PC-9 (cell line): ENCODE measurements around the gene RASAL2. TPM values are rescaled to one million over a fixed set of nuclear protein-coding genes. Genes with fewer than 3 reads are reported as not detected.

Experiments used
- BruUV-seq: library from RNA; stranded (reverse); fragments of 400-500 nt; replicated peaks from 2 replicates; lab custom pipeline; 2021; lab: Mats Ljungman, UMichigan
- CTCF ChIA-PET: fragments of 300-600 bp; sonication (Branson Sonifier 250); formaldehyde crosslinking; loops from one replicate; lab custom pipeline; 2022; ENCODE audit warnings: antibody characterized with exemption; lab: Charles Lee
- POLR2A ChIA-PET: fragments of 300-600 bp; sonication (Branson Sonifier 250); formaldehyde crosslinking; loops from one replicate; lab custom pipeline; 2022; ENCODE audit warnings: antibody characterized with exemption; ENCODE audit not compliant: unreplicated experiment; lab: Charles Lee
- DNase-seq, 2 experiments: peaks; one replicate each; pipeline versions ENCODE4 v3.0.0 to v3.0.0-alpha.2; 2015 to 2022; ENCODE audit warnings: mixed read lengths in 1 of 2
- H2AFZ ChIP-seq: fragments of 200-600 bp; sonication (generic); 2 replicates; pipeline ENCODE4 v1.8.1; 2017; ENCODE audit warnings: antibody characterized with exemption
- H3F3A ChIP-seq: fragments of 200-600 bp; sonication (generic); 2 replicates; pipeline ENCODE4 v1.8.1; 2017; ENCODE audit warnings: antibody characterized with exemption, mild to moderate bottlenecking, low read depth; ENCODE audit not compliant: insufficient read depth
- H3K27ac ChIP-seq: fragments of 200-600 bp; sonication (generic); 2 replicates; pipeline ENCODE4 v1.6.1; 2016; ENCODE audit warnings: mixed run types
- H3K27me3 ChIP-seq: fragments of 200-600 bp; sonication (generic); 2 replicates; pipeline ENCODE4 v1.6.1; 2016; ENCODE audit warnings: low read depth, mixed run types; ENCODE audit not compliant: insufficient read depth
- H3K36me3 ChIP-seq: fragments of 200-600 bp; sonication (generic); 2 replicates; pipeline ENCODE4 v1.6.1; 2016; ENCODE audit warnings: low read depth, mixed run types
- H3K4me1 ChIP-seq: fragments of 200-600 bp; sonication (generic); replicated peaks from 2 replicates; pipeline ENCODE4 v1.6.1; 2016; ENCODE audit warnings: mixed run types; ENCODE audit not compliant: insufficient read depth
- H3K4me2 ChIP-seq: fragments of 200-600 bp; sonication (generic); 2 replicates; pipeline ENCODE4 v1.6.1; 2017; ENCODE audit warnings: mixed run types
- H3K4me3 ChIP-seq: fragments of 200-600 bp; sonication (generic); 2 replicates; pipeline ENCODE4 v1.6.1; 2016; ENCODE audit warnings: mixed run types
- H3K79me2 ChIP-seq: fragments of 200-600 bp; sonication (generic); 2 replicates; pipeline ENCODE4 v1.6.1; 2017; ENCODE audit warnings: low read depth, mixed run types
- H3K9me2 ChIP-seq: fragments of 200-600 bp; sonication (generic); 2 replicates; pipeline ENCODE4 v1.8.1; 2017; ENCODE audit warnings: mild to moderate bottlenecking; ENCODE audit not compliant: insufficient read depth
- H3K9me3 ChIP-seq: fragments of 200-600 bp; sonication (generic); 2 replicates; pipeline ENCODE4 v1.8.1; 2016; ENCODE audit warnings: low read depth; ENCODE audit not compliant: insufficient read depth
- H4K20me1 ChIP-seq: fragments of 200-600 bp; sonication (generic); 2 replicates; pipeline ENCODE4 v1.8.1; 2017; ENCODE audit not compliant: insufficient read depth
- EZH2 ChIP-seq: fragments of 200-600 bp; sonication (generic); IDR thresholded peaks from 2 replicates; pipeline ENCODE4 v1.8.0; 2017; ENCODE audit warnings: antibody characterized with exemption, low read depth
- intact Hi-C: fragments of 100-400 bp; cut with micrococcal nuclease; formaldehyde crosslinking; loops from one replicate; pipeline ENCODE4 v1.10.0; 2022; ENCODE audit not compliant: unreplicated experiment
- total RNA-seq: library from RNA; stranded (reverse); gene quantifications from 2 replicates; pipeline ENCODE4 v1.2.3, GENCODE V29; 2021
- TF ChIP-seq, protein P1 (sequence below): fragments of 200-600 bp; sonication (generic); conservative IDR thresholded peaks from 2 replicates; pipeline ENCODE4 v1.6.1; 2017; ENCODE audit warnings: mixed run types, antibody characterized with exemption, mild to moderate bottlenecking, moderate library complexity

The RASAL2 gene
- total RNA-seq, 1 experiment from 2014 or later = 54.1 TPM

DNA sequence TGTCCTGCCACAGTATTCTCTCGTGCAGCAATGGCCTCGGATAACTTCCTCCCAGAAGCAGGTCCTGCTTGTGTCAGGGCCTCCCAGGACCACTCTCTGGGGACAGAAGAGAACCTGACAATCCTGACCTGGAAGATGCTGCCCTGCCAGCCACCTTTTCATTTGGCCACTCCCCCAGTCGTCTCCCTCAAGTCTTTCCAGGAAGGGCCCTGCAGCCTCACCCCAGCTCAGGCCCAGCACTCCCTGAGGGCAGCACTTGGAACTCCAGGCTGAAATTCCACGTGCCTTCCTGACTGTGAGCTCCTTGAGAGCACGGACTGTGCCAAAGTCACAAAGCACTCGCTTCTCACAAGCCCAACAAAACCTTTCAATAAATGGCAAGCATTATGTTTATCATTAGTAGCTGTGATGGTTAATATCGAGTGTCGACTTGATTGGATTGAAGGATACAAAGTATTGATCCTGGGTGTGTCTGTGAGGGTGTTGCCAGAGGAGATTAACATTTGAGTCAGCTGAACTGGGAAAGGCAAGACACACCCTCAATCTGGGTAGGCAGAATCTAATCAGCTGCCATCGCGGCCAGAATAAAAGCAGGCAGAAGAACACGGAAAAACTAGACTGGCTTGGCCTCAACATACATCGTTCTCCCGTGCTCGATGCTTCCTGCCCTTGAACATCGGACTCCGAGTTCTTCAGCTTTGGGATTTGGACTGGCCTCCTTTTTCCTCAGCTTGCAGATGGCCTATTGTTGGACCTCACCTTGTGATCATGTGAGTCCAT is 405.2 kb downstream of the RASAL2 start:
- Histone ChIP-seq H3K79me2 (no peaks in the 10 kb centered on the region), H3K9me2 (no peaks in the 10 kb centered on the region), H3K27me3 (no peaks in the 10 kb centered on the region), H3K4me2 (no peak overlapping the region), H3K4me1 (no peaks in the 10 kb centered on the region), H3K27ac (no peak overlapping the region), H3K36me3 (no peaks in the 10 kb centered on the region), H2AFZ (no peak overlapping the region), H3F3A (peaks cover 3% of the 10 kb centered on the region; the same call in 1 of the 2 replicates), H3K9me3 (no peaks in the 10 kb centered on the region), H4K20me1 (no peaks in the 10 kb centered on the region), H3K4me3 (no peak overlapping the region)
- TF ChIP-seq, protein P1, sequence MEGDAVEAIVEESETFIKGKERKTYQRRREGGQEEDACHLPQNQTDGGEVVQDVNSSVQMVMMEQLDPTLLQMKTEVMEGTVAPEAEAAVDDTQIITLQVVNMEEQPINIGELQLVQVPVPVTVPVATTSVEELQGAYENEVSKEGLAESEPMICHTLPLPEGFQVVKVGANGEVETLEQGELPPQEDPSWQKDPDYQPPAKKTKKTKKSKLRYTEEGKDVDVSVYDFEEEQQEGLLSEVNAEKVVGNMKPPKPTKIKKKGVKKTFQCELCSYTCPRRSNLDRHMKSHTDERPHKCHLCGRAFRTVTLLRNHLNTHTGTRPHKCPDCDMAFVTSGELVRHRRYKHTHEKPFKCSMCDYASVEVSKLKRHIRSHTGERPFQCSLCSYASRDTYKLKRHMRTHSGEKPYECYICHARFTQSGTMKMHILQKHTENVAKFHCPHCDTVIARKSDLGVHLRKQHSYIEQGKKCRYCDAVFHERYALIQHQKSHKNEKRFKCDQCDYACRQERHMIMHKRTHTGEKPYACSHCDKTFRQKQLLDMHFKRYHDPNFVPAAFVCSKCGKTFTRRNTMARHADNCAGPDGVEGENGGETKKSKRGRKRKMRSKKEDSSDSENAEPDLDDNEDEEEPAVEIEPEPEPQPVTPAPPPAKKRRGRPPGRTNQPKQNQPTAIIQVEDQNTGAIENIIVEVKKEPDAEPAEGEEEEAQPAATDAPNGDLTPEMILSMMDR = no peak
- TF ChIP-seq EZH2 = no peak
- intact Hi-C loops = no loop called here
- BruUV-seq = no TSS peak
- DNase-seq = no peak
- ChIA-PET CTCF (no interaction called here), POLR2A (no interaction called here)

DNA sequence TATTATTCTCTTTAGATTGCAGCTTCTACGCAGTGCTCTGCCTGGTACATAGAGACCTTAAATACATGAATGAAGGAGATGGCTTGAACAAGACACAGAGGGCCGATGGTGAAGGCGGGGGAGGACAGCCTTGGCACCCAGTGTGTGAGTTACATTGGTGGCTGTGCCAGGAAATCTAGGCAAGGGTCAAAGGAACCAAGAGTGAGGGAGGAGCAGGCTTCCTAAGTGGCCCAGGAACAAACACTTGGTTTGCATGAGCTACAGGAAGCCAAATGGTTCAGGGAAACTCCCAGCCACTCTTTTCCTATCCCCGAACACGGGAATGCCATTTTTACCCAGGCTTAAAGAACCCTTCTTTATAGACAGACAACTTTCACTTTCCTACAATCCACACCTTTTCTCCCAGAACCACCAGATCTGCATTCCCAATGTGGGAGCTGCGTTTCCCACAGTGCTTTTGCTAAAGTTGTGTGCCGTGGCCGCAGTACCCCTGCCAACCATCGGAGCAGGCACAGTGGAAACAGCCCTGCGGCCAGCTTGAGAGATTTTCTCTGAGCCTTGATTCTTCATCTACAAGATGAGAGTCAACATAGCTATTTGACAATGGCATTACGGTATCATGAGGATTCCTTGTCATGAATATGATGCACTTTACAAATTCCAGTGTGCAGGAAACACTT is 406.3 kb downstream of the RASAL2 start:
- H3K9me3 ChIP-seq = no peaks in the 10 kb centered on the region
- ChIA-PET POLR2A (no interaction called here), CTCF (interaction anchor here (0.6 to 1.1 kb wide), 2 partner anchors 26 to 408 kb away, joined by 3 read pairs; no protein-coding TSS in a partner anchor)
- no TSS peak for BruUV-seq
- no peaks in the 10 kb centered on the region for H3K36me3 ChIP-seq
- DNase-seq = no peak
- H3K79me2 ChIP-seq = no peaks in the 10 kb centered on the region
- H3K27ac ChIP-seq = no peak overlapping the region
- intact Hi-C loops = loop anchor here (10.0 kb wide), 1 partner anchor 555 kb away; no protein-coding TSS in a partner anchor
- H4K20me1 ChIP-seq = no peaks in the 10 kb centered on the region
- TF ChIP-seq, protein P1 = no peak
- no peak for TF ChIP-seq EZH2
- H3K4me1 ChIP-seq = no peaks in the 10 kb centered on the region
- H3K27me3 ChIP-seq = no peaks in the 10 kb centered on the region
- no peaks in the 10 kb centered on the region for H3K9me2 ChIP-seq
- H3K4me3 ChIP-seq = no peak overlapping the region
- no peak overlapping the region for H3K4me2 ChIP-seq
- H2AFZ ChIP-seq = no peak overlapping the region
- H3F3A ChIP-seq = peaks cover 3% of the 10 kb centered on the region; the same call in 1 of the 2 replicates

DNA sequence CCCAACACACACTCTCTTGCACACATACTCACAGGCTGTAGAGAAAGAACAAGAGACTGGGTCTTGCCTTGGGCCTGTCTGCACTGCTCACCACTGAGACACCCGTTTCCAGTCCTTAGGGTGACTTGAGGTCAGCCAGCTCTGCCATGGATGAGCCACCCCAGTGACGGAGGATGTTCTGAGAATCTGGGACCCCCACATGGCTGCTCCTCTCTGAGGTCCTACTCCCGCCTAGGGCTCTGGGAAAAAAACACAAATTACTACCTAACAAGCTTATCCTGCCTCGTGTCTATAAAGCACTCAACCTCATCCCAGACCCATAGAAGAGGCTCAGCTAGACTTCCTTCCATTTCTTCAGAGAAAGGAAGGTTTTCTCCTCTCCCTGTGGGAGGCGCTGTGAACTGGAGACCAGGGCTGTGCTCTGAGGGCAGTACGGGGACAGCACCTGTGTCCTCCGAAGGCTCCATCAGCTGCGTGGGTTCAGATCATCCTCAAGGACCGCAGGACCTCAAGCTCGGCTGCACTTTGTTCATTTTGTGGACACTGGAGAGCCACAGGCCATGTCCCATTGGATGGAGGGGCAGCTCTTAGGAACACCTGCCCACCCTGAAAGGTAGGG is 407.1 kb downstream of the RASAL2 start:
- POLR2A ChIA-PET = no interaction called here
- no peaks in the 10 kb centered on the region for H4K20me1 ChIP-seq
- no peak overlapping the region for H3K4me2 ChIP-seq
- no peaks in the 10 kb centered on the region for H3K79me2 ChIP-seq
- TF ChIP-seq, protein P1 = no peak
- H3K4me3 ChIP-seq = no peak overlapping the region
- H3F3A ChIP-seq = peaks cover 3% of the 10 kb centered on the region; the same call in 1 of the 2 replicates
- no peak for DNase-seq
- H3K4me1 ChIP-seq = no peaks in the 10 kb centered on the region
- intact Hi-C loops = loop anchor here (10.0 kb wide), 1 partner anchor 556 kb away; no protein-coding TSS in a partner anchor
- H3K9me3 ChIP-seq = no peaks in the 10 kb centered on the region
- no peaks in the 10 kb centered on the region for H3K36me3 ChIP-seq
- BruUV-seq = no TSS peak
- CTCF ChIA-PET = interaction anchor here (0.6 to 1.4 kb wide), 3 partner anchors 27 to 409 kb away, joined by 3 to 9 read pairs (median 3); no protein-coding TSS in a partner anchor
- no peaks in the 10 kb centered on the region for H3K9me2 ChIP-seq
- H2AFZ ChIP-seq = no peak overlapping the region
- H3K27ac ChIP-seq = no peak overlapping the region
- H3K27me3 ChIP-seq = no peaks in the 10 kb centered on the region
